Measurements from ENCODE around the gene RUFY2. TPM values are rescaled to one million over a fixed set of nuclear protein-coding genes. Genes with fewer than 3 reads are reported as not detected.

Gene RUFY2
- total and polyA plus RNA-seq, 2 experiments from 2014 or later: 10.3 to 17.3 TPM

DNA sequence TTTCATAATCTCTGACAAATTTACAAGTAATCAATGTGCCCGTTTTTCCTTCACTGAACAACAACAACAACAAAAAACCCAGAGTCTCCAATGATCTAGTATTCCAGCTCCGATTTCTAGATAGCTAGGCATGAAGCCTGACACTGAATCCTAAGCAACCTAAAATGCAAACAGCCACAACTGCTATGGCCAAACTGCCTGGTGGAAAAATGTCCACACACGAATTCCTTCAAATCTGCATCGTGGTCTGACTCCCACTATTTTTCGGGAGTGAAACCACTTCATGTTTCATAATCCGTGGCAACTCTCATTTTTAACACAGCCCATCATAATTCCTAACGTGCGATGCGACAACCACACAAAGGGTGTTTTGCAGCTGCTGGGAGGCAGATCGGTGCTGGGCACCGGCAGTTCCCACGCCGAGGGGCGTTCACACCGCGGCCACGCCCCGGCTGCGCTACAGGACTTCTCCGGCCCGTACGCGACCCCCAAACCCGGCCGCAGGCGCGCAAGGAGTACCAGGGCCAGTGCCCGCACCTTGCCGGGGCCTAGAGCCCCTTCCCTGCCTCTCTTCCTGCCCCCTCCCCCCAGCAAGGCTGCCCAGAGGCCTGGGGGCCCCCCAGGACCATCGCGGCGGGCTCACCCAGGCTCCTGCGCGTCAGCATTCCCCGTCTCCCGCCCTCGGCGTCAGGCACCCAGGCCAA is 814 bp downstream of the RUFY2 start:
- H4K20me1 ChIP-seq (replicated peaks; ENCODE audit: insufficient read depth): no peaks in the 10 kb centered on the region; the same call in 1 of the 2 replicates
- DNase-seq (ENCODE audit: low spot score) (peak; percentile 82), ATAC-seq (peak; percentile 74)
- H3K9me2 ChIP-seq (ENCODE audit: insufficient read depth): no peaks in the 10 kb centered on the region
- peak overlapping the region; percentile 69 for H3K4me3 ChIP-seq
- peaks cover 2% of the 10 kb centered on the region for H3K27me3 Mint-ChIP-seq (ENCODE audit: insufficient read depth, low read depth, poor library complexity)
- TF ChIP-seq, protein P1, sequence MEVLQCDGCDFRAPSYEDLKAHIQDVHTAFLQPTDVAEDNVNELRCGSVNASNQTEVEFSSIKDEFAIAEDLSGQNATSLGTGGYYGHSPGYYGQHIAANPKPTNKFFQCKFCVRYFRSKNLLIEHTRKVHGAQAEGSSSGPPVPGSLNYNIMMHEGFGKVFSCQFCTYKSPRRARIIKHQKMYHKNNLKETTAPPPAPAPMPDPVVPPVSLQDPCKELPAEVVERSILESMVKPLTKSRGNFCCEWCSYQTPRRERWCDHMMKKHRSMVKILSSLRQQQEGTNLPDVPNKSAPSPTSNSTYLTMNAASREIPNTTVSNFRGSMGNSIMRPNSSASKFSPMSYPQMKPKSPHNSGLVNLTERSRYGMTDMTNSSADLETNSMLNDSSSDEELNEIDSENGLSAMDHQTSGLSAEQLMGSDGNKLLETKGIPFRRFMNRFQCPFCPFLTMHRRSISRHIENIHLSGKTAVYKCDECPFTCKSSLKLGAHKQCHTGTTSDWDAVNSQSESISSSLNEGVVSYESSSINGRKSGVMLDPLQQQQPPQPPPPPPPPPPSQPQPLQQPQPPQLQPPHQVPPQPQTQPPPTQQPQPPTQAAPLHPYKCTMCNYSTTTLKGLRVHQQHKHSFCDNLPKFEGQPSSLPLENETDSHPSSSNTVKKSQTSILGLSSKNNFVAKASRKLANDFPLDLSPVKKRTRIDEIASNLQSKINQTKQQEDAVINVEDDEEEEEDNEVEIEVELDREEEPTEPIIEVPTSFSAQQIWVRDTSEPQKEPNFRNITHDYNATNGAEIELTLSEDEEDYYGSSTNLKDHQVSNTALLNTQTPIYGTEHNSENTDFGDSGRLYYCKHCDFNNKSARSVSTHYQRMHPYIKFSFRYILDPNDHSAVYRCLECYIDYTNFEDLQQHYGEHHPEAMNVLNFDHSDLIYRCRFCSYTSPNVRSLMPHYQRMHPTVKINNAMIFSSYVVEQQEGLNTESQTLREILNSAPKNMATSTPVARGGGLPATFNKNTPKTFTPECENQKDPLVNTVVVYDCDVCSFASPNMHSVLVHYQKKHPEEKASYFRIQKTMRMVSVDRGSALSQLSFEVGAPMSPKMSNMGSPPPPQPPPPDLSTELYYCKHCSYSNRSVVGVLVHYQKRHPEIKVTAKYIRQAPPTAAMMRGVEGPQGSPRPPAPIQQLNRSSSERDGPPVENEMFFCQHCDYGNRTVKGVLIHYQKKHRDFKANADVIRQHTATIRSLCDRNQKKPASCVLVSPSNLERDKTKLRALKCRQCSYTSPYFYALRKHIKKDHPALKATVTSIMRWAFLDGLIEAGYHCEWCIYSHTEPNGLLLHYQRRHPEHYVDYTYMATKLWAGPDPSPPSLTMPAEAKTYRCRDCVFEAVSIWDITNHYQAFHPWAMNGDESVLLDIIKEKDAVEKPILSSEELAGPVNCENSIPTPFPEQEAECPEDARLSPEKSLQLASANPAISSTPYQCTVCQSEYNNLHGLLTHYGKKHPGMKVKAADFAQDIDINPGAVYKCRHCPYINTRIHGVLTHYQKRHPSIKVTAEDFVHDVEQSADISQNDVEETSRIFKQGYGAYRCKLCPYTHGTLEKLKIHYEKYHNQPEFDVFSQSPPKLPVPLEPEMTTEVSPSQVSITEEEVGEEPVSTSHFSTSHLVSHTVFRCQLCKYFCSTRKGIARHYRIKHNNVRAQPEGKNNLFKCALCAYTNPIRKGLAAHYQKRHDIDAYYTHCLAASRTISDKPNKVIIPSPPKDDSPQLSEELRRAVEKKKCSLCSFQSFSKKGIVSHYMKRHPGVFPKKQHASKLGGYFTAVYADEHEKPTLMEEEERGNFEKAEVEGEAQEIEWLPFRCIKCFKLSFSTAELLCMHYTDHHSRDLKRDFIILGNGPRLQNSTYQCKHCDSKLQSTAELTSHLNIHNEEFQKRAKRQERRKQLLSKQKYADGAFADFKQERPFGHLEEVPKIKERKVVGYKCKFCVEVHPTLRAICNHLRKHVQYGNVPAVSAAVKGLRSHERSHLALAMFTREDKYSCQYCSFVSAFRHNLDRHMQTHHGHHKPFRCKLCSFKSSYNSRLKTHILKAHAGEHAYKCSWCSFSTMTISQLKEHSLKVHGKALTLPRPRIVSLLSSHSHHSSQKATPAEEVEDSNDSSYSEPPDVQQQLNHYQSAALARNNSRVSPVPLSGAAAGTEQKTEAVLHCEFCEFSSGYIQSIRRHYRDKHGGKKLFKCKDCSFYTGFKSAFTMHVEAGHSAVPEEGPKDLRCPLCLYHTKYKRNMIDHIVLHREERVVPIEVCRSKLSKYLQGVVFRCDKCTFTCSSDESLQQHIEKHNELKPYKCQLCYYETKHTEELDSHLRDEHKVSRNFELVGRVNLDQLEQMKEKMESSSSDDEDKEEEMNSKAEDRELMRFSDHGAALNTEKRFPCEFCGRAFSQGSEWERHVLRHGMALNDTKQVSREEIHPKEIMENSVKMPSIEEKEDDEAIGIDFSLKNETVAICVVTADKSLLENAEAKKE (CRISPR knock-in tag; IDR thresholded peaks at IDR 0.05): no peak
- 0 out of 2 replicates have a peak, but pooled peaks have one; percentile 18 for TF ChIP-seq POLR2AphosphoS5 (IDR thresholded peaks at IDR 0.05; ENCODE audit: low read depth)
- H3K4me3 Mint-ChIP-seq: peak overlapping the region; percentile 89
- H3K36me3 ChIP-seq (ENCODE audit: insufficient read depth): peaks cover 3% of the 10 kb centered on the region; the same call in 1 of the 2 replicates
- peak overlapping the region; percentile 88 for H3K27ac Mint-ChIP-seq
- no peaks in the 10 kb centered on the region for H3K9me3 Mint-ChIP-seq
- peaks cover 8% of the 10 kb centered on the region; the same call in 1 of the 2 replicates for H3K4me1 ChIP-seq (ENCODE audit: insufficient read depth)
- peaks cover 18% of the 10 kb centered on the region; the same call in 2 of the 3 replicates for H3K4me1 Mint-ChIP-seq
- peaks cover 12% of the 10 kb centered on the region; the same call in 1 of the 2 replicates for H3F3A ChIP-seq (replicated peaks; ENCODE audit: low read depth)
- no peaks in the 10 kb centered on the region for H3K27me3 ChIP-seq (ENCODE audit: insufficient read depth)
- peak overlapping the region; percentile 89 for H2AFZ ChIP-seq
- H3K36me3 Mint-ChIP-seq (ENCODE audit: low read depth): peaks cover 3% of the 10 kb centered on the region; the same call in 1 of the 3 replicates
- peak overlapping the region; percentile 80 for H3K27ac ChIP-seq (ENCODE audit: low read depth)
- peaks cover 37% of the 10 kb centered on the region for H3K79me2 ChIP-seq (replicated peaks; ENCODE audit: insufficient read depth)
- peak overlapping the region; percentile 95 for H3K4me2 ChIP-seq

DNA sequence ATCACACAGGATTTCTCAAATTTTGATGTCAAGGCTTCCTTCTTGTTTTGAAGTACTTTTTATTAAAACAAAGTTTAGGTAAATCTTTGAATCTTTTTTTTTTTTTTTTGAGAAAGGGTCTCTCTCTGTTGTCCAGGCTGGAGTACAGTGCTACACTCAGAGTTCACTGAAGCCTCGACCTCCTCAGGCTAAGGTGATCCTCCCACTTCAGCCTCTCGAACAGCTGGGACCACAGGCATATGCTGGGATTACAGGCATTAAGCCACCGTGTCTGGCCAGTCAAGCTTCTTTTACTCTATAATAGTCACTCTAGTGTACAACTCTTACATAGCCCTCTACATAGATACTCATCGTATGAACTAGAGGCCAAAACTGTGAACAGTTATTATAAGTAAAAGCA is 3.4 kb downstream of the RUFY2 start:
- Histone ChIP-seq H3F3A (replicated peaks; ENCODE audit: low read depth) (peaks cover 3% of the 10 kb centered on the region; the same call in 1 of the 2 replicates), H3K4me1 (ENCODE audit: insufficient read depth) (peaks cover 8% of the 10 kb centered on the region; the same call in 1 of the 2 replicates), H4K20me1 (replicated peaks; ENCODE audit: insufficient read depth) (no peaks in the 10 kb centered on the region; the same call in 1 of the 2 replicates), H3K27me3 (ENCODE audit: insufficient read depth) (no peaks in the 10 kb centered on the region), H3K79me2 (replicated peaks; ENCODE audit: insufficient read depth) (peaks cover 37% of the 10 kb centered on the region), H3K9me2 (ENCODE audit: insufficient read depth) (no peaks in the 10 kb centered on the region), H3K36me3 (ENCODE audit: insufficient read depth) (peaks cover 7% of the 10 kb centered on the region; the same call in 1 of the 2 replicates), H3K27ac (ENCODE audit: low read depth) (no peak overlapping the region), H2AFZ (no peak overlapping the region), H3K4me3 (no peak overlapping the region), H3K4me2 (no peak overlapping the region)
- Mint-ChIP-seq H3K9me3 (no peaks in the 10 kb centered on the region), H3K4me3 (no peak overlapping the region), H3K27me3 (ENCODE audit: insufficient read depth, low read depth, poor library complexity) (peaks cover 2% of the 10 kb centered on the region), H3K4me1 (peaks cover 18% of the 10 kb centered on the region; the same call in 2 of the 3 replicates), H3K36me3 (ENCODE audit: low read depth) (peaks cover 19% of the 10 kb centered on the region; the same call in 2 of the 3 replicates), H3K27ac (no peak overlapping the region)
- DNase-seq (ENCODE audit: low spot score): no peak
- ATAC-seq: no peak
- no peak for TF ChIP-seq ZNF114 (CRISPR knock-in tag; IDR thresholded peaks at IDR 0.05)
- TF ChIP-seq, protein P2, sequence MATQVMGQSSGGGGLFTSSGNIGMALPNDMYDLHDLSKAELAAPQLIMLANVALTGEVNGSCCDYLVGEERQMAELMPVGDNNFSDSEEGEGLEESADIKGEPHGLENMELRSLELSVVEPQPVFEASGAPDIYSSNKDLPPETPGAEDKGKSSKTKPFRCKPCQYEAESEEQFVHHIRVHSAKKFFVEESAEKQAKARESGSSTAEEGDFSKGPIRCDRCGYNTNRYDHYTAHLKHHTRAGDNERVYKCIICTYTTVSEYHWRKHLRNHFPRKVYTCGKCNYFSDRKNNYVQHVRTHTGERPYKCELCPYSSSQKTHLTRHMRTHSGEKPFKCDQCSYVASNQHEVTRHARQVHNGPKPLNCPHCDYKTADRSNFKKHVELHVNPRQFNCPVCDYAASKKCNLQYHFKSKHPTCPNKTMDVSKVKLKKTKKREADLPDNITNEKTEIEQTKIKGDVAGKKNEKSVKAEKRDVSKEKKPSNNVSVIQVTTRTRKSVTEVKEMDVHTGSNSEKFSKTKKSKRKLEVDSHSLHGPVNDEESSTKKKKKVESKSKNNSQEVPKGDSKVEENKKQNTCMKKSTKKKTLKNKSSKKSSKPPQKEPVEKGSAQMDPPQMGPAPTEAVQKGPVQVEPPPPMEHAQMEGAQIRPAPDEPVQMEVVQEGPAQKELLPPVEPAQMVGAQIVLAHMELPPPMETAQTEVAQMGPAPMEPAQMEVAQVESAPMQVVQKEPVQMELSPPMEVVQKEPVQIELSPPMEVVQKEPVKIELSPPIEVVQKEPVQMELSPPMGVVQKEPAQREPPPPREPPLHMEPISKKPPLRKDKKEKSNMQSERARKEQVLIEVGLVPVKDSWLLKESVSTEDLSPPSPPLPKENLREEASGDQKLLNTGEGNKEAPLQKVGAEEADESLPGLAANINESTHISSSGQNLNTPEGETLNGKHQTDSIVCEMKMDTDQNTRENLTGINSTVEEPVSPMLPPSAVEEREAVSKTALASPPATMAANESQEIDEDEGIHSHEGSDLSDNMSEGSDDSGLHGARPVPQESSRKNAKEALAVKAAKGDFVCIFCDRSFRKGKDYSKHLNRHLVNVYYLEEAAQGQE (IDR thresholded peaks at IDR 0.05; ENCODE audit: unreplicated experiment): no peak
- TF ChIP-seq, protein P3, sequence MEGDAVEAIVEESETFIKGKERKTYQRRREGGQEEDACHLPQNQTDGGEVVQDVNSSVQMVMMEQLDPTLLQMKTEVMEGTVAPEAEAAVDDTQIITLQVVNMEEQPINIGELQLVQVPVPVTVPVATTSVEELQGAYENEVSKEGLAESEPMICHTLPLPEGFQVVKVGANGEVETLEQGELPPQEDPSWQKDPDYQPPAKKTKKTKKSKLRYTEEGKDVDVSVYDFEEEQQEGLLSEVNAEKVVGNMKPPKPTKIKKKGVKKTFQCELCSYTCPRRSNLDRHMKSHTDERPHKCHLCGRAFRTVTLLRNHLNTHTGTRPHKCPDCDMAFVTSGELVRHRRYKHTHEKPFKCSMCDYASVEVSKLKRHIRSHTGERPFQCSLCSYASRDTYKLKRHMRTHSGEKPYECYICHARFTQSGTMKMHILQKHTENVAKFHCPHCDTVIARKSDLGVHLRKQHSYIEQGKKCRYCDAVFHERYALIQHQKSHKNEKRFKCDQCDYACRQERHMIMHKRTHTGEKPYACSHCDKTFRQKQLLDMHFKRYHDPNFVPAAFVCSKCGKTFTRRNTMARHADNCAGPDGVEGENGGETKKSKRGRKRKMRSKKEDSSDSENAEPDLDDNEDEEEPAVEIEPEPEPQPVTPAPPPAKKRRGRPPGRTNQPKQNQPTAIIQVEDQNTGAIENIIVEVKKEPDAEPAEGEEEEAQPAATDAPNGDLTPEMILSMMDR (conservative IDR thresholded peaks at IDR 0.05; ENCODE audit: low read depth in 2 of 2): no peak
- TF ChIP-seq CREB1 (CRISPR knock-in tag; IDR thresholded peaks at IDR 0.05; ENCODE audit: low read depth): no peak
- no peak for TF ChIP-seq JUNB (IDR thresholded peaks at IDR 0.05; ENCODE audit: unreplicated experiment)
- TF ChIP-seq EZH2 (IDR thresholded peaks at IDR 0.05; ENCODE audit: low read depth, unreplicated experiment): no peak

Data from GM23338 (cell line).